ENCODE measurements around the gene SLC15A2. TPM values are rescaled to one million over a fixed set of nuclear protein-coding genes. Genes with fewer than 3 reads are reported as not detected.

SLC15A2 gene
- total RNA-seq, 1 experiment from 2014 or later = 2.4 TPM

GRCh38 chr3:121974601-121975111 lies 80.5 kb downstream of the SLC15A2 start:
- H3K27me3 ChIP-seq (ENCODE audit: insufficient read depth, low read length) = no peaks in the 10 kb centered on the region
- H3K9ac ChIP-seq (ENCODE audit: extremely low read depth, insufficient read length, low read length) = no peak overlapping the region
- Mint-ChIP-seq H3K9me3 (peaks cover 15 to 23% of the 10 kb centered on the region in 2 experiments), H3K36me3 (ENCODE audit: insufficient read depth in 1 of 3, low read depth in 3 of 3) (peaks cover 8 to 23% (median 13%) of the 10 kb centered on the region in 3 experiments), H3K4me1 (peaks cover 6 to 9% of the 10 kb centered on the region in 2 experiments; a peak in 2 of 4 replicates), H3K27me3 (ENCODE audit: low read depth) (no peaks in the 10 kb centered on the region), H3K4me3 (no peak overlapping the region; a peak in 1 of 5 replicates), H3K27ac (no peak overlapping the region)
- H3T11ph ChIP-seq (ENCODE audit: low read length) = no peak overlapping the region
- H3K56ac ChIP-seq (ENCODE audit: insufficient read length, low read depth, low read length) = no peak overlapping the region
- no peaks in the 10 kb centered on the region for H4K20me1 ChIP-seq (ENCODE audit: control insufficient read depth, insufficient read depth, insufficient read length)
- H3K4me2 ChIP-seq (ENCODE audit: insufficient read depth, insufficient read length, low read length) = no peak overlapping the region
- no peak overlapping the region for H3K14ac ChIP-seq (ENCODE audit: insufficient read depth, low read length)
- H3K79me2 ChIP-seq (ENCODE audit: insufficient read depth, low read length) = no peaks in the 10 kb centered on the region
- no peaks in the 10 kb centered on the region for H3K4me1 ChIP-seq (ENCODE audit: insufficient read depth, low read length)
- TF ChIP-seq CTCF (conservative IDR thresholded peaks at IDR 0.05) = no peak
- H2BK5ac ChIP-seq (ENCODE audit: insufficient read length, low read length) = no peak overlapping the region
- H2AFZ ChIP-seq (ENCODE audit: low read length) = no peak overlapping the region
- no peaks in the 10 kb centered on the region for H3K79me1 ChIP-seq (ENCODE audit: insufficient read depth, low read depth, low read length, poor library complexity, severe bottlenecking)
- H2BK15ac ChIP-seq (ENCODE audit: low read depth, low read length) = no peak overlapping the region
- H4K91ac ChIP-seq (ENCODE audit: insufficient read length, low read depth, low read length) = no peak overlapping the region
- H4K5ac ChIP-seq (ENCODE audit: insufficient read length, low read depth, low read length) = no peak overlapping the region
- WGBS (ENCODE audit: extremely low coverage, insufficient read length, low lambda C conversion rate) = no CpG with 5 or more reads among the region's 2 CpGs
- no peak overlapping the region for H2AK5ac ChIP-seq (ENCODE audit: insufficient read length, low read length)
- no peak overlapping the region for H3K23ac ChIP-seq (ENCODE audit: insufficient read length, low read depth, low read length)
- H4K8ac ChIP-seq (replicated peaks; ENCODE audit: insufficient read length, low read depth, low read length) = no peak overlapping the region
- no peak overlapping the region for H3K27ac ChIP-seq (ENCODE audit: insufficient read length, low read depth, low read length)
- no peak overlapping the region for H3K18ac ChIP-seq (ENCODE audit: insufficient read length, low read depth, low read length)
- DNase-seq = no peak
- H2BK20ac ChIP-seq (ENCODE audit: low read depth, low read length, poor library complexity, severe bottlenecking) = no peak overlapping the region
- H3K9me3 ChIP-seq (ENCODE audit: control insufficient read depth, low read depth, low read length) = peaks cover 13% of the 10 kb centered on the region
- H2BK12ac ChIP-seq (ENCODE audit: insufficient read length, low read depth, low read length) = no peak overlapping the region
- no peak overlapping the region for H2BK120ac ChIP-seq (ENCODE audit: low read depth, low read length, poor library complexity, severe bottlenecking)
- H3K4ac ChIP-seq (ENCODE audit: low read depth, low read length) = no peak overlapping the region
- no peaks in the 10 kb centered on the region for H3K23me2 ChIP-seq (ENCODE audit: insufficient read length, low read depth, low read length, poor library complexity, severe bottlenecking)

Data from H9 (cell line).